GM12878 (cell line): ENCODE measurements around the gene POU6F2. TPM values are rescaled to one million over a fixed set of nuclear protein-coding genes. Genes with fewer than 3 reads are reported as not detected.

Source experiments
- ATAC-seq: fragments of 200-7000 bp; cut with Tn5 transposase; 3 replicates; pipeline ENCODE4 v1.9.1; 2020; ENCODE audit warnings: mild to moderate bottlenecking, moderate library complexity
- BruUV-seq: library from RNA; stranded (reverse); fragments of 400-500 nt; replicated peaks from 2 replicates; lab custom pipeline; 2021; lab: Mats Ljungman, UMichigan
- CTCF ChIA-PET: fragments of 300-600 bp; sonication (Branson Sonifier 250); formaldehyde crosslinking; extraction: SDS; loops from one replicate; lab custom pipeline; 2021; ENCODE audit warnings: inconsistent platforms; lab: Yijun Ruan, JAX
- POLR2A ChIA-PET: fragments of 350-600 bp; formaldehyde crosslinking; extraction: SDS; loops from one replicate; lab custom pipeline; 2021; ENCODE audit warnings: inconsistent platforms; lab: Charles Lee
- RAD21 ChIA-PET: fragments of 300-600 bp; sonication (Branson Sonifier 250); formaldehyde crosslinking; loops from one replicate; lab custom pipeline; 2023; ENCODE audit warnings: antibody characterized with exemption; ENCODE audit not compliant: unreplicated experiment; lab: Charles Lee
- SMC1A ChIA-PET: fragments of 300-600 bp; sonication (Branson Sonifier 250); formaldehyde crosslinking; loops from one replicate; lab custom pipeline; 2023; ENCODE audit not compliant: unreplicated experiment, uncharacterized antibody; lab: Charles Lee
- DNase-seq: peaks from one replicate; pipeline ENCODE4 v3.0.0-alpha.2; 2011; ENCODE audit warnings: low read depth, low spot score
- FAIRE-seq: peaks from 3 replicates; lab custom pipeline; 2011; peaks lifted over from hg19 to GRCh38; lab: Jason Lieb, UNC
- H2AFZ ChIP-seq: 2 replicates; pipeline ENCODE4 v1.6.0; 2011; ENCODE audit warnings: low read depth, low read length, control low read depth; ENCODE audit not compliant: control insufficient read depth
- H3K27ac ChIP-seq: 2 replicates; pipeline ENCODE4 v1.5.1; 2011; ENCODE audit warnings: control low read depth; ENCODE audit not compliant: control insufficient read depth, insufficient read depth
- H3K27me3 ChIP-seq, 2 experiments: replicated peaks in 1 of 2; 2 replicates each; pipeline versions ENCODE4 v1.6.0 to v1.6.1; 2011; ENCODE audit warnings: low read length in 1 of 2; ENCODE audit not compliant: control insufficient read depth in 2 of 2, insufficient read depth in 2 of 2
- H3K36me3 ChIP-seq, 2 experiments: 2 replicates each; pipeline ENCODE4 v1.5.1; 2011; ENCODE audit warnings: low read length in 1 of 2; ENCODE audit not compliant: control insufficient read depth in 2 of 2, insufficient read depth in 2 of 2
- H3K4me1 ChIP-seq: 2 replicates; pipeline ENCODE4 v1.6.1; 2011; ENCODE audit warnings: mild to moderate bottlenecking, low read length, moderate library complexity, mixed read lengths; ENCODE audit not compliant: control insufficient read depth, insufficient read depth
- H3K4me2 ChIP-seq: 2 replicates; pipeline ENCODE4 v1.6.0; 2011; ENCODE audit warnings: control low read depth; ENCODE audit not compliant: control insufficient read depth, insufficient read depth
- H3K4me3 ChIP-seq: fragments of 200-600 bp; sonication (generic); 2 replicates; pipeline ENCODE4 v1.5.1; 2016
- H3K79me2 ChIP-seq: 2 replicates; pipeline ENCODE4 v1.6.0; 2011; ENCODE audit warnings: low read length; ENCODE audit not compliant: control insufficient read depth, insufficient read depth
- H3K9ac ChIP-seq: 2 replicates; pipeline ENCODE4 v1.8.0; 2011; ENCODE audit warnings: low read length, control low read depth, mixed read lengths; ENCODE audit not compliant: control insufficient read depth, insufficient read depth
- H3K9me3 ChIP-seq: replicated peaks from 3 replicates; pipeline ENCODE4 v1.5.1; 2011; ENCODE audit warnings: mild to moderate bottlenecking, low read length; ENCODE audit not compliant: control insufficient read depth, insufficient read depth
- H4K20me1 ChIP-seq: 2 replicates; pipeline ENCODE4 v1.6.0; 2011; ENCODE audit not compliant: control insufficient read depth, insufficient read depth
- ATF7 ChIP-seq: fragments of 450-650 bp; IDR thresholded peaks from 2 replicates; pipeline ENCODE4 v1.6.1; 2016; ENCODE audit warnings: low read depth, mild to moderate bottlenecking
- BHLHE40 ChIP-seq, 2 experiments: fragments of 450-650 bp in 1 of 2; IDR thresholded peaks; 2 replicates each; pipeline ENCODE4 v1.6.1; 2011 to 2017; ENCODE audit warnings: low read depth in 2 of 2, borderline replicate concordance in 1 of 2, improper control_type of control experiment in 1 of 2, low read length in 1 of 2, mild to moderate bottlenecking in 1 of 2
- CREM ChIP-seq: IDR thresholded peaks from 2 replicates; pipeline ENCODE4 v1.6.1; 2014; ENCODE audit warnings: antibody characterized with exemption, low read depth
- EP300 ChIP-seq, 2 experiments: fragments of 150-350 bp in 1 of 2; IDR thresholded peaks; 2 replicates each; pipeline ENCODE4 v1.6.1; 2011 to 2012; ENCODE audit warnings: low read depth in 2 of 2, low read length in 2 of 2, borderline replicate concordance in 1 of 2, improper control_type of control experiment in 1 of 2, inconsistent platforms in 1 of 2; ENCODE audit not compliant: control insufficient read depth in 1 of 2
- FOS ChIP-seq: IDR thresholded peaks from 3 replicates; pipeline ENCODE4 v1.6.1; 2011; ENCODE audit warnings: borderline replicate concordance; ENCODE audit not compliant: insufficient read length; ENCODE audit errors: extremely low read depth
- MEF2A ChIP-seq: IDR thresholded peaks from 2 replicates; pipeline ENCODE4 v1.6.1; 2011; ENCODE audit warnings: low read depth, mild to moderate bottlenecking, low read length, moderate library complexity; ENCODE audit not compliant: insufficient read depth
- MEF2B ChIP-seq: fragments of 450-650 bp; IDR thresholded peaks from 2 replicates; pipeline ENCODE4 v1.6.1; 2018; ENCODE audit warnings: mild to moderate bottlenecking, moderate library complexity; ENCODE audit not compliant: partially characterized antibody, poor library complexity, severe bottlenecking
- RAD21 ChIP-seq: IDR thresholded peaks from 2 replicates; pipeline ENCODE4 v1.6.1; 2011; ENCODE audit warnings: mild to moderate bottlenecking, low read depth, low read length, moderate library complexity; ENCODE audit not compliant: insufficient read depth
- SIN3A ChIP-seq: IDR thresholded peaks from 2 replicates; pipeline ENCODE4 v1.6.1; 2012; ENCODE audit warnings: low read depth, low read length, improper control_type of control experiment
- SREBF1 ChIP-seq: IDR thresholded peaks from 2 replicates; pipeline ENCODE4 v1.6.1; 2012; ENCODE audit warnings: mild to moderate bottlenecking, low read length
- STAT1 ChIP-seq: fragments of 450-650 bp; conservative IDR thresholded peaks from 2 replicates; pipeline ENCODE4 v1.6.1; 2014; ENCODE audit warnings: antibody characterized with exemption, mild to moderate bottlenecking
- SUZ12 ChIP-seq: fragments of 200-600 bp; sonication (generic); IDR thresholded peaks from one replicate; pipeline ENCODE4 v1.6.1; 2018; ENCODE audit warnings: antibody characterized with exemption, mild to moderate bottlenecking; ENCODE audit not compliant: unreplicated experiment
- WGBS: methylation state at CpG from one replicate; pipeline ENCODE4 v1.1.6; 2016; ENCODE audit warnings: low lambda C conversion rate; ENCODE audit not compliant: insufficient replicate concordance, insufficient coverage; ENCODE audit errors: missing lambda C conversion rate; 5-methylcytosine and 5-hydroxymethylcytosine counted together
- in situ Hi-C: fragments of 300-500 bp; cut with MboI; formaldehyde crosslinking; loops from 9 replicates; pipeline ENCODE4 v1.14.3; 2018; ENCODE audit warnings: mixed read lengths
- intact Hi-C: fragments of 100-400 bp; cut with micrococcal nuclease; formaldehyde crosslinking; loops from one replicate; pipeline ENCODE4 v1.14.2; 2022; ENCODE audit not compliant: unreplicated experiment
- polyA plus RNA-seq, 11 experiments: library from polyadenylated mRNA; depleted of rRNA in 4 of 11; unstranded in 6 of 11; stranded (reverse) in 5 of 11; fragments of >200 nt; fragmentation: Nextera tagmentation in 4 of 11; fragmentation: Illumina TruSeq in 1 of 11; extraction: Ambion mirVana in 4 of 11; extraction: Trizol in 1 of 11; gene quantifications; 1 replicate in 1 of 11; 2 replicates in 10 of 11; pipeline versions ENCODE4 v1.2.1 to v1.2.3, GENCODE V29; 2011 to 2016; ENCODE audit warnings: inconsistent platforms in 2 of 11, missing spikeins in 2 of 11, low read depth in 1 of 11
- total RNA-seq, 4 experiments: library from RNA; depleted of rRNA in 3 of 4; stranded (reverse); fragments of >200 nt in 3 of 4; fragmentation: Illumina TruSeq in 1 of 4; extraction: Trizol in 1 of 4; gene quantifications; 2 replicates each; pipeline versions ENCODE4 v1.2.1 to v1.2.3, GENCODE V29; 2013 to 2021
- TF ChIP-seq, protein P1 (sequence below): fragments of 450-650 bp; formaldehyde crosslinking; IDR thresholded peaks from 2 replicates; pipeline ENCODE4 v1.4.0; 2020; ENCODE audit warnings: mild to moderate bottlenecking, moderate library complexity
- TF ChIP-seq, protein P2 (sequence below): fragments of 450-650 bp; IDR thresholded peaks from 2 replicates; pipeline ENCODE4 v1.6.1; 2017; ENCODE audit warnings: mild to moderate bottlenecking, moderate library complexity
- TF ChIP-seq, protein P3 (sequence below): fragments of 450-650 bp; IDR thresholded peaks from 2 replicates; pipeline ENCODE4 v1.6.1; 2017; ENCODE audit warnings: borderline replicate concordance

Gene POU6F2
- total and polyA plus RNA-seq, 10 of the 15 experiments (the other 5 are each of a cell fraction or from before 2014, with no cell fraction given): 0.10 TPM; not detected in 9

DNA sequence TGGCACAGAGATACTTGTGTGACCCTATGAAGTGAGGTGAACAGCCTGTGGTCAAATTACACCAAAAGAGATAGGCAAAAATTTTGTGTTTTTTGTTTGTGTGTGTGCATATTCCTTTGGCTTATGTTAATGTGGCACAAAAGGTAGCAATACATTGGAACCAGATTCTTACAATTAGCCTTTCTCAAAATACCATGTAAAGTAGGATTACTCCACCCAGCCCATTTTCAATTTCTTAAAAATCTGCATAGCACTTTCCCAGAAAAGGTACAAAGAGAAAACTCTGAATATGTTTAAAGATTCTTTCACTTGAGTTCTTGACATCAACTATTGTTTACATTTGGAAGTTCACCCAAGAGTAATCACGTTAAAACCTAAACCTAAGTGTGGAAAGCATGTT is 431.2 kb downstream of the POU6F2 start:
- CTCF ChIA-PET: no interaction called here
- no TSS peak for BruUV-seq

More for the DNA sequence above, 431.2 kb downstream of the POU6F2 start:
- Histone ChIP-seq H2AFZ (no peak overlapping the region), H4K20me1 (no peaks in the 10 kb centered on the region), H3K4me3 (no peak overlapping the region), H3K4me1 (no peaks in the 10 kb centered on the region), H3K9me3 (no peaks in the 10 kb centered on the region), H3K27me3 (no peaks in the 10 kb centered on the region), H3K36me3 (no peaks in the 10 kb centered on the region), H3K4me2 (no peak overlapping the region), H3K27ac (no peak overlapping the region), H3K79me2 (no peaks in the 10 kb centered on the region), H3K9ac (no peak overlapping the region)
- in situ Hi-C loops: no loop called here
- SMC1A ChIA-PET: interaction anchor here (0.9 to 1.6 kb wide), 2 partner anchors 18 to 51 kb away, joined by 5 to 7 read pairs; no protein-coding TSS in a partner anchor
- WGBS: 53% methylated on average over 1 of the region's 1 CpG
- no peak for DNase-seq
- no peak for FAIRE-seq
- TF ChIP-seq SREBF1 (no peak), FOS (no peak), CREM (no peak), SUZ12 (no peak), MEF2B (no peak), ATF7 (no peak), SIN3A (no peak), STAT1 (no peak), MEF2A (no peak), EP300 (IDR thresholded peaks at IDR 0.05; ENCODE audit: borderline replicate concordance in 1 of 2, control insufficient read depth in 1 of 2, low read depth in 2 of 2, low read length in 2 of 2) (no peak), BHLHE40 (IDR thresholded peaks at IDR 0.05; ENCODE audit: borderline replicate concordance in 1 of 2, low read depth in 2 of 2, low read length in 1 of 2) (no peak), RAD21 (no peak)
- TF ChIP-seq, protein P1, sequence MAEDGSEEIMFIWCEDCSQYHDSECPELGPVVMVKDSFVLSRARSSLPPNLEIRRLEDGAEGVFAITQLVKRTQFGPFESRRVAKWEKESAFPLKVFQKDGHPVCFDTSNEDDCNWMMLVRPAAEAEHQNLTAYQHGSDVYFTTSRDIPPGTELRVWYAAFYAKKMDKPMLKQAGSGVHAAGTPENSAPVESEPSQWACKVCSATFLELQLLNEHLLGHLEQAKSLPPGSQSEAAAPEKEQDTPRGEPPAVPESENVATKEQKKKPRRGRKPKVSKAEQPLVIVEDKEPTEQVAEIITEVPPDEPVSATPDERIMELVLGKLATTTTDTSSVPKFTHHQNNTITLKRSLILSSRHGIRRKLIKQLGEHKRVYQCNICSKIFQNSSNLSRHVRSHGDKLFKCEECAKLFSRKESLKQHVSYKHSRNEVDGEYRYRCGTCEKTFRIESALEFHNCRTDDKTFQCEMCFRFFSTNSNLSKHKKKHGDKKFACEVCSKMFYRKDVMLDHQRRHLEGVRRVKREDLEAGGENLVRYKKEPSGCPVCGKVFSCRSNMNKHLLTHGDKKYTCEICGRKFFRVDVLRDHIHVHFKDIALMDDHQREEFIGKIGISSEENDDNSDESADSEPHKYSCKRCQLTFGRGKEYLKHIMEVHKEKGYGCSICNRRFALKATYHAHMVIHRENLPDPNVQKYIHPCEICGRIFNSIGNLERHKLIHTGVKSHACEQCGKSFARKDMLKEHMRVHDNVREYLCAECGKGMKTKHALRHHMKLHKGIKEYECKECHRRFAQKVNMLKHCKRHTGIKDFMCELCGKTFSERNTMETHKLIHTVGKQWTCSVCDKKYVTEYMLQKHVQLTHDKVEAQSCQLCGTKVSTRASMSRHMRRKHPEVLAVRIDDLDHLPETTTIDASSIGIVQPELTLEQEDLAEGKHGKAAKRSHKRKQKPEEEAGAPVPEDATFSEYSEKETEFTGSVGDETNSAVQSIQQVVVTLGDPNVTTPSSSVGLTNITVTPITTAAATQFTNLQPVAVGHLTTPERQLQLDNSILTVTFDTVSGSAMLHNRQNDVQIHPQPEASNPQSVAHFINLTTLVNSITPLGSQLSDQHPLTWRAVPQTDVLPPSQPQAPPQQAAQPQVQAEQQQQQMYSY (CRISPR knock-in tag): no peak
- TF ChIP-seq, protein P2, sequence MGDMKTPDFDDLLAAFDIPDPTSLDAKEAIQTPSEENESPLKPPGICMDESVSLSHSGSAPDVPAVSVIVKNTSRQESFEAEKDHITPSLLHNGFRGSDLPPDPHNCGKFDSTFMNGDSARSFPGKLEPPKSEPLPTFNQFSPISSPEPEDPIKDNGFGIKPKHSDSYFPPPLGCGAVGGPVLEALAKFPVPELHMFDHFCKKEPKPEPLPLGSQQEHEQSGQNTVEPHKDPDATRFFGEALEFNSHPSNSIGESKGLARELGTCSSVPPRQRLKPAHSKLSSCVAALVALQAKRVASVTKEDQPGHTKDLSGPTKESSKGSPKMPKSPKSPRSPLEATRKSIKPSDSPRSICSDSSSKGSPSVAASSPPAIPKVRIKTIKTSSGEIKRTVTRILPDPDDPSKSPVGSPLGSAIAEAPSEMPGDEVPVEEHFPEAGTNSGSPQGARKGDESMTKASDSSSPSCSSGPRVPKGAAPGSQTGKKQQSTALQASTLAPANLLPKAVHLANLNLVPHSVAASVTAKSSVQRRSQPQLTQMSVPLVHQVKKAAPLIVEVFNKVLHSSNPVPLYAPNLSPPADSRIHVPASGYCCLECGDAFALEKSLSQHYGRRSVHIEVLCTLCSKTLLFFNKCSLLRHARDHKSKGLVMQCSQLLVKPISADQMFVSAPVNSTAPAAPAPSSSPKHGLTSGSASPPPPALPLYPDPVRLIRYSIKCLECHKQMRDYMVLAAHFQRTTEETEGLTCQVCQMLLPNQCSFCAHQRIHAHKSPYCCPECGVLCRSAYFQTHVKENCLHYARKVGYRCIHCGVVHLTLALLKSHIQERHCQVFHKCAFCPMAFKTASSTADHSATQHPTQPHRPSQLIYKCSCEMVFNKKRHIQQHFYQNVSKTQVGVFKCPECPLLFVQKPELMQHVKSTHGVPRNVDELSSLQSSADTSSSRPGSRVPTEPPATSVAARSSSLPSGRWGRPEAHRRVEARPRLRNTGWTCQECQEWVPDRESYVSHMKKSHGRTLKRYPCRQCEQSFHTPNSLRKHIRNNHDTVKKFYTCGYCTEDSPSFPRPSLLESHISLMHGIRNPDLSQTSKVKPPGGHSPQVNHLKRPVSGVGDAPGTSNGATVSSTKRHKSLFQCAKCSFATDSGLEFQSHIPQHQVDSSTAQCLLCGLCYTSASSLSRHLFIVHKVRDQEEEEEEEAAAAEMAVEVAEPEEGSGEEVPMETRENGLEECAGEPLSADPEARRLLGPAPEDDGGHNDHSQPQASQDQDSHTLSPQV: no peak
- TF ChIP-seq, protein P3, sequence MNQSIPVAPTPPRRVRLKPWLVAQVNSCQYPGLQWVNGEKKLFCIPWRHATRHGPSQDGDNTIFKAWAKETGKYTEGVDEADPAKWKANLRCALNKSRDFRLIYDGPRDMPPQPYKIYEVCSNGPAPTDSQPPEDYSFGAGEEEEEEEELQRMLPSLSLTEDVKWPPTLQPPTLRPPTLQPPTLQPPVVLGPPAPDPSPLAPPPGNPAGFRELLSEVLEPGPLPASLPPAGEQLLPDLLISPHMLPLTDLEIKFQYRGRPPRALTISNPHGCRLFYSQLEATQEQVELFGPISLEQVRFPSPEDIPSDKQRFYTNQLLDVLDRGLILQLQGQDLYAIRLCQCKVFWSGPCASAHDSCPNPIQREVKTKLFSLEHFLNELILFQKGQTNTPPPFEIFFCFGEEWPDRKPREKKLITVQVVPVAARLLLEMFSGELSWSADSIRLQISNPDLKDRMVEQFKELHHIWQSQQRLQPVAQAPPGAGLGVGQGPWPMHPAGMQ: no peak
- no peak for ATAC-seq
- intact Hi-C loops: loop anchor here (5.0 kb wide), 2 partner anchors 37 to 52 kb away; no protein-coding TSS in a partner anchor
- RAD21 ChIA-PET: no interaction called here
- POLR2A ChIA-PET: no interaction called here
